HCT116 (cell line): Measurements from ENCODE around the gene CRISPLD2. TPM values are rescaled to one million over a fixed set of nuclear protein-coding genes. Genes with fewer than 3 reads are reported as not detected.

Source experiments
- ATAC-seq: fragments of 200-7000 bp; cut with Tn5 transposase; 2 replicates; pipeline ENCODE4 v1.9.1; 2020; ENCODE audit warnings: mild to moderate bottlenecking, moderate library complexity
- BruUV-seq: library from RNA; stranded (reverse); fragments of 400-500 nt; replicated peaks from 2 replicates; lab custom pipeline; 2021; lab: Mats Ljungman, UMichigan
- CTCF ChIA-PET: fragments of 300-600 bp; sonication (Branson Sonifier 250); formaldehyde crosslinking; loops from one replicate; lab custom pipeline; 2021; ENCODE audit warnings: antibody characterized with exemption; lab: Charles Lee
- POLR2A ChIA-PET: fragments of 300-600, 350-600 bp; sonication (Branson Sonifier 250); formaldehyde crosslinking; loops from one replicate; lab custom pipeline; 2021; ENCODE audit warnings: antibody characterized with exemption; lab: Charles Lee
- RAD21 ChIA-PET, 2 experiments: fragments of 300-600 bp; sonication (Branson Sonifier 250); formaldehyde crosslinking; loops; one replicate each; lab custom pipeline; 2023; ENCODE audit warnings: low total read pairs in 2 of 2; ENCODE audit not compliant: uncharacterized antibody in 2 of 2, unreplicated experiment in 2 of 2, low non-redundant PET in 1 of 2; lab: Charles Lee
- DNase-seq: peaks from one replicate; pipeline ENCODE4 v3.0.0-alpha.2; 2010; ENCODE audit warnings: low read depth, low spot score
- H2AFZ ChIP-seq: fragments of 200-600 bp; shearing (Covaris generic), sonication (generic); 2 replicates; pipeline ENCODE4 v1.6.1; 2017; ENCODE audit warnings: low read depth, mixed run types, mixed read lengths, antibody characterized with exemption, low read length; ENCODE audit not compliant: poor library complexity, severe bottlenecking
- H3K27ac ChIP-seq: 2 replicates; pipeline ENCODE4 v1.5.1; 2012; ENCODE audit warnings: low read depth, low read length
- H3K27me3 ChIP-seq: fragments of 200-600 bp; sonication (generic); 2 replicates; pipeline ENCODE4 v1.6.1; 2016; ENCODE audit warnings: mixed run types, low read length, mixed read lengths; ENCODE audit not compliant: insufficient read depth
- H3K36me3 ChIP-seq, 2 experiments: fragments of 200-500 bp in 1 of 2; fragments of 200-600 bp in 1 of 2; sonication (Bioruptor generic) in 1 of 2; sonication (generic) in 1 of 2; 2 replicates each; pipeline versions ENCODE4 v1.5.1 to v1.6.1; 2014 to 2016; ENCODE audit warnings: low read length in 2 of 2, inconsistent platforms in 1 of 2, mixed read lengths in 1 of 2, mixed run types in 1 of 2; ENCODE audit not compliant: insufficient read depth in 2 of 2, control insufficient read depth in 1 of 2
- H3K4me1 ChIP-seq, 2 experiments: fragments of 200-600 bp in 1 of 2; sonication (generic) in 1 of 2; 2 replicates each; pipeline versions ENCODE4 v1.5.1 to v1.6.1; 2012 to 2017; ENCODE audit warnings: low read length in 2 of 2, inconsistent platforms in 1 of 2, mild to moderate bottlenecking in 1 of 2, mixed read lengths in 1 of 2, mixed run types in 1 of 2, moderate library complexity in 1 of 2; ENCODE audit not compliant: insufficient read depth in 2 of 2, control insufficient read depth in 1 of 2
- H3K4me2 ChIP-seq: fragments of 200-600 bp; sonication (generic); 2 replicates; pipeline ENCODE4 v1.6.1; 2017; ENCODE audit warnings: mixed run types, low read length, mixed read lengths
- H3K4me3 ChIP-seq, 2 experiments: fragments of 200-600 bp in 1 of 2; sonication (generic) in 1 of 2; replicated peaks in 1 of 2; 2 replicates each; pipeline ENCODE4 v1.5.1; 2011 to 2016; ENCODE audit warnings: low read length in 2 of 2, control low read depth in 1 of 2, low read depth in 1 of 2, mild to moderate bottlenecking in 1 of 2, mixed read lengths in 1 of 2, mixed run types in 1 of 2
- H3K79me2 ChIP-seq: fragments of 200-600 bp; sonication (generic); 2 replicates; pipeline ENCODE4 v1.6.1; 2017; ENCODE audit warnings: mild to moderate bottlenecking, mixed run types, low read length, moderate library complexity, mixed read lengths; ENCODE audit not compliant: insufficient read depth
- H3K9ac ChIP-seq: fragments of 200-600 bp; sonication (generic); 2 replicates; pipeline ENCODE4 v1.6.1; 2016; ENCODE audit warnings: low read length, mixed read lengths
- H3K9me2 ChIP-seq: fragments of 200-600 bp; sonication (generic), shearing (Covaris generic); 2 replicates; pipeline ENCODE4 v1.6.1; 2017; ENCODE audit warnings: mixed run types, mild to moderate bottlenecking, moderate library complexity; ENCODE audit not compliant: insufficient read depth
- H3K9me3 ChIP-seq, 2 experiments: fragments of 200-500 bp in 1 of 2; fragments of 200-600 bp in 1 of 2; sonication (Bioruptor generic) in 1 of 2; sonication (generic) in 1 of 2; 2 replicates each; pipeline ENCODE4 v1.6.1; 2014 to 2017; ENCODE audit warnings: low read length in 2 of 2, mixed read lengths in 2 of 2, inconsistent platforms in 1 of 2, low read depth in 1 of 2, mild to moderate bottlenecking in 1 of 2, mixed run types in 1 of 2, moderate library complexity in 1 of 2; ENCODE audit not compliant: control insufficient read depth in 1 of 2, insufficient read depth in 1 of 2
- H4K20me1 ChIP-seq: fragments of 200-600 bp; sonication (generic), shearing (Covaris generic); 2 replicates; pipeline ENCODE4 v1.6.1; 2017; ENCODE audit warnings: mixed run types, mild to moderate bottlenecking, moderate library complexity; ENCODE audit not compliant: insufficient read depth
- CEBPB ChIP-seq: IDR thresholded peaks from 2 replicates; pipeline ENCODE4 v1.6.1; 2012; ENCODE audit warnings: low read depth
- EGR1 ChIP-seq: IDR thresholded peaks from 2 replicates; pipeline ENCODE4 v1.6.1; 2012; ENCODE audit warnings: low read depth
- POLR2AphosphoS5 ChIP-seq: IDR thresholded peaks from 2 replicates; pipeline ENCODE4 v1.6.1; 2011; ENCODE audit warnings: mild to moderate bottlenecking, low read depth, low read length, moderate library complexity
- SIN3A ChIP-seq: IDR thresholded peaks from 2 replicates; pipeline ENCODE4 v1.6.1; 2012; ENCODE audit warnings: low read depth
- intact Hi-C: fragments of 100-400 bp; cut with micrococcal nuclease; formaldehyde crosslinking; loops from 2 replicates; pipeline ENCODE4 v1.10.0; 2022
- total RNA-seq: library from RNA; stranded (reverse); gene quantifications from one replicate; pipeline ENCODE4 v1.2.1, GENCODE V29; 2021; ENCODE audit not compliant: unreplicated experiment
- TF ChIP-seq, protein P1 (sequence below): IDR thresholded peaks from 2 replicates; pipeline ENCODE4 v1.6.1; 2012
- TF ChIP-seq, protein P2 (sequence below): IDR thresholded peaks from 2 replicates; pipeline ENCODE4 v1.6.1; 2012
- TF ChIP-seq, protein P3 (sequence below), 3 experiments: fragments of 200-600 bp in 1 of 3; sonication (generic) in 1 of 3; IDR thresholded peaks in 2 of 3; conservative IDR thresholded peaks in 1 of 3; 2 replicates each; pipeline ENCODE4 v1.5.1; 2012 to 2017; ENCODE audit warnings: low read depth in 2 of 3, low read length in 2 of 3, antibody characterized with exemption in 1 of 3, borderline replicate concordance in 1 of 3, control low read depth in 1 of 3, mild to moderate bottlenecking in 1 of 3, mixed read lengths in 1 of 3, mixed run types in 1 of 3, moderate library complexity in 1 of 3; ENCODE audit not compliant: insufficient read depth in 1 of 3

The CRISPLD2 gene
- total RNA-seq, 1 experiment from 2014 or later: 4.6 TPM

DNA sequence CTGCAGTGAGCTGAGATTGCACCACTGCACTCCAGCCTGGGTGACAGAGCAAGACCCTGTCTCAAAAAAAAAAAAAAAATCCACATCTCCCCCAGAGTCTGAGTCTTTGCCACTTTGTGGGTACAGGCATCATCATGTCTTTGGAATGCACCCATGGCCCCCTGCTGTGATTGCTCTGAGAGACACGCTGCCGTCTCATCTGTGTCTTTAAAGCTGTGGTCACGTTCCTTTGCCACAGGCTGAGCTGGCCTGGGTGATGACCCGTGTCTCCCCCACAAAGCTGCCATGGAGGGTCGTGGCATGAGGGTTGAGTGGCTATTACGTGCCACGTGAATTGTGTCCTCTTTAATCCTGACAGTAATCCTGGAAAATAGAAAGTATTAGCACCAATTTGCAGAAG, 20.2 kb downstream of the CRISPLD2 start:
- H3K4me2 ChIP-seq: peak overlapping the region; percentile 82
- no peaks in the 10 kb centered on the region for H3K9me3 ChIP-seq
- POLR2A ChIA-PET: interaction anchor here (5.4 kb wide), 1 partner anchor 20 kb away, joined by 40 read pairs; the partner anchor contains the start of gene CRISPLD2
- H3K36me3 ChIP-seq: no peaks in the 10 kb centered on the region
- no TSS peak for BruUV-seq
- H3K9me2 ChIP-seq: no peaks in the 10 kb centered on the region
- CTCF ChIA-PET: interaction anchor here (1.2 kb wide), 1 partner anchor 112 kb away, joined by 3 read pairs; no protein-coding TSS in a partner anchor
- H3K4me3 ChIP-seq: no peak overlapping the region
- H3K79me2 ChIP-seq: no peaks in the 10 kb centered on the region
- RAD21 ChIA-PET: interaction anchor here in 1 of 2 experiments (0.7 kb wide), 1 partner anchor 54 kb away, joined by 5 read pairs; no protein-coding TSS in a partner anchor
- ATAC-seq: no peak
- intact Hi-C loops: no loop called here
- H3K27me3 ChIP-seq: no peaks in the 10 kb centered on the region
- peak; percentile 37 for DNase-seq
- peak overlapping the region; percentile 5 for H2AFZ ChIP-seq
- no peaks in the 10 kb centered on the region for H4K20me1 ChIP-seq
- H3K9ac ChIP-seq: peak overlapping the region; percentile 62
- no peak for TF ChIP-seq CEBPB
- TF ChIP-seq, protein P1, sequence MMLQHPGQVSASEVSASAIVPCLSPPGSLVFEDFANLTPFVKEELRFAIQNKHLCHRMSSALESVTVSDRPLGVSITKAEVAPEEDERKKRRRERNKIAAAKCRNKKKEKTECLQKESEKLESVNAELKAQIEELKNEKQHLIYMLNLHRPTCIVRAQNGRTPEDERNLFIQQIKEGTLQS: no peak
- no peak for TF ChIP-seq SIN3A
- no peak for TF ChIP-seq EGR1
- TF ChIP-seq POLR2AphosphoS5: no peak
- TF ChIP-seq, protein P2, sequence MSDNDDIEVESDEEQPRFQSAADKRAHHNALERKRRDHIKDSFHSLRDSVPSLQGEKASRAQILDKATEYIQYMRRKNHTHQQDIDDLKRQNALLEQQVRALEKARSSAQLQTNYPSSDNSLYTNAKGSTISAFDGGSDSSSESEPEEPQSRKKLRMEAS: no peak
- TF ChIP-seq, protein P3, sequence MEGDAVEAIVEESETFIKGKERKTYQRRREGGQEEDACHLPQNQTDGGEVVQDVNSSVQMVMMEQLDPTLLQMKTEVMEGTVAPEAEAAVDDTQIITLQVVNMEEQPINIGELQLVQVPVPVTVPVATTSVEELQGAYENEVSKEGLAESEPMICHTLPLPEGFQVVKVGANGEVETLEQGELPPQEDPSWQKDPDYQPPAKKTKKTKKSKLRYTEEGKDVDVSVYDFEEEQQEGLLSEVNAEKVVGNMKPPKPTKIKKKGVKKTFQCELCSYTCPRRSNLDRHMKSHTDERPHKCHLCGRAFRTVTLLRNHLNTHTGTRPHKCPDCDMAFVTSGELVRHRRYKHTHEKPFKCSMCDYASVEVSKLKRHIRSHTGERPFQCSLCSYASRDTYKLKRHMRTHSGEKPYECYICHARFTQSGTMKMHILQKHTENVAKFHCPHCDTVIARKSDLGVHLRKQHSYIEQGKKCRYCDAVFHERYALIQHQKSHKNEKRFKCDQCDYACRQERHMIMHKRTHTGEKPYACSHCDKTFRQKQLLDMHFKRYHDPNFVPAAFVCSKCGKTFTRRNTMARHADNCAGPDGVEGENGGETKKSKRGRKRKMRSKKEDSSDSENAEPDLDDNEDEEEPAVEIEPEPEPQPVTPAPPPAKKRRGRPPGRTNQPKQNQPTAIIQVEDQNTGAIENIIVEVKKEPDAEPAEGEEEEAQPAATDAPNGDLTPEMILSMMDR (IDR thresholded peaks at IDR 0.05 in 2 of 3, conservative IDR thresholded peaks at IDR 0.05 in 1 of 3; ENCODE audit: borderline replicate concordance in 1 of 3, insufficient read depth in 1 of 3, low read depth in 2 of 3, low read length in 2 of 3): no peak
- peak overlapping the region; percentile 17; the same call in 1 of the 2 replicates for H3K27ac ChIP-seq
- H3K4me1 ChIP-seq: peaks cover 56 to 73% of the 10 kb centered on the region in 2 experiments
